Bronchial epithelial cell (primary cell): ENCODE measurements around the gene SRRD. TPM values are rescaled to one million over a fixed set of nuclear protein-coding genes. Genes with fewer than 3 reads are reported as not detected.
"Not testable (repeated sequence)": the region's sequence is repeated elsewhere in the genome, so short reads cannot be mapped to it uniquely, and the experiment has no call there.

Experiments used
- DNase-seq: peaks from one replicate; pipeline ENCODE4 v3.0.0-alpha.2; 2010; ENCODE audit warnings: low read depth
- FAIRE-seq: peaks from 2 replicates; lab custom pipeline; 2011; peaks lifted over from hg19 to GRCh38; lab: Jason Lieb, UNC
- H3K27me3 ChIP-seq: 2 replicates; pipeline ENCODE4 v1.5.1; 2011; ENCODE audit warnings: low read length; ENCODE audit not compliant: control insufficient read depth, insufficient read depth
- H3K36me3 ChIP-seq: 2 replicates; pipeline ENCODE4 v1.5.1; 2011; ENCODE audit warnings: low read length; ENCODE audit not compliant: control insufficient read depth, insufficient read depth
- H3K4me3 ChIP-seq: 2 replicates; pipeline ENCODE4 v1.5.1; 2011; ENCODE audit warnings: mild to moderate bottlenecking, low read depth, low read length, control low read depth
- total RNA-seq: library from RNA; depleted of rRNA; stranded (reverse); fragments of >200 nt; gene quantifications from 2 replicates; pipeline ENCODE4 v1.2.1, GENCODE V29; 2014
- TF ChIP-seq, protein P1 (sequence below): IDR thresholded peaks from 2 replicates; pipeline ENCODE4 v1.5.1; 2011; ENCODE audit warnings: mild to moderate bottlenecking, moderate library complexity, low read length, control low read depth, inconsistent platforms; ENCODE audit not compliant: insufficient read depth, severe bottlenecking

The SRRD gene
- total RNA-seq = 13.3 and 26.6 TPM in 2 replicates

DNA sequence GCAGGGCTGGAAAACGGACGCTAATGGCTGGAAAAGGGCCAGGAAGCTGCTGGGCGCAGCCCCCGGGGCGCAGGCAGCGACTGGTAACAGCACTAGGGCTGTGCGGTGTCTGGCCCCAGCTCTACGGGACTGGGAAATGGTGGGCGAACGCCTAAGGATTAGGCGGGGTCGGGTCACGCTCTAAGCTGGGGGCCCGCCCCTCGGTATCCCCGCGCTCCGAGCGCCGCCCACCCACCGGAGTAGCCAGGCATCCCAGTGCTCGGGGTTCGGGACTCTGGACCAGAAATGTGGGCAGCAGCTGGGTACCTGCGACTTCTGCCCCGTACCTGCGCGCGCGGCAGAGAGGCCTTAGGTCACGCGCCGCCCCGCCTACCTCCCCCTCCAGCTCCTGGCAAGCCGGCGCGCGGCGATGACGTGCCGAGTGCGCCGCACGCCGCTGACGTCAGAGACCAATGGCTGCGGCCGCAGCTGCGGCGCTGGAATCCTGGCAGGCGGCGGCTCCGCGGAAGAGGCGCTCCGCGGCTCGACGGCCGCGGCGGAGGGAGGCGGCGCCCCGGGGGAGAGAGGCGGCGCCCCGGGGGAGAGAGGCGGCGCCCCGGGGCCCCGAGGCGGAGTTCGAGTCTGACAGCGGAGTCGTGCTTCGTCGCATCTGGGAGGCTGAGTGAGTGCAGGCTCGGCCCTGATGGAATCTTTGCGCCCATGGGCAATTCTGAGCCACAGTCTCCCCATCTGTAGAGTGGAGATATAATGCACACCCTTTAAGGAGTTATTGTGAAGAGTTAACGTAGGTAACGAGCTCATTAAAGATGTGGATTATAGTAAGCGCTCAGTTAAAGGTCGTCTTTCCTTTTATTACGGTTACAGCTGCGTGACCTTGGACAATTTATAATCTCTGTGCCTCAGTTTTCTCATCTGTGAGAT is at the start of gene SRRD, which contains the start of gene HPS4:
Gene SRRD, plus strand, starts transcription at position 439 of the 921 bp plus-strand sequence. Its CDS starts 14 bp downstream, at position 453.
Gene HPS4, minus strand, starts transcription at position 345 of the 921 bp plus-strand sequence. CDS start 2,021 bp downstream, outside the sequence.
- no peak for FAIRE-seq
- DNase-seq = peak; percentile 67
- H3K27me3 ChIP-seq = no peaks in the 10 kb centered on the region
- peaks cover 7% of the 10 kb centered on the region for H3K36me3 ChIP-seq
- TF ChIP-seq, protein P1, sequence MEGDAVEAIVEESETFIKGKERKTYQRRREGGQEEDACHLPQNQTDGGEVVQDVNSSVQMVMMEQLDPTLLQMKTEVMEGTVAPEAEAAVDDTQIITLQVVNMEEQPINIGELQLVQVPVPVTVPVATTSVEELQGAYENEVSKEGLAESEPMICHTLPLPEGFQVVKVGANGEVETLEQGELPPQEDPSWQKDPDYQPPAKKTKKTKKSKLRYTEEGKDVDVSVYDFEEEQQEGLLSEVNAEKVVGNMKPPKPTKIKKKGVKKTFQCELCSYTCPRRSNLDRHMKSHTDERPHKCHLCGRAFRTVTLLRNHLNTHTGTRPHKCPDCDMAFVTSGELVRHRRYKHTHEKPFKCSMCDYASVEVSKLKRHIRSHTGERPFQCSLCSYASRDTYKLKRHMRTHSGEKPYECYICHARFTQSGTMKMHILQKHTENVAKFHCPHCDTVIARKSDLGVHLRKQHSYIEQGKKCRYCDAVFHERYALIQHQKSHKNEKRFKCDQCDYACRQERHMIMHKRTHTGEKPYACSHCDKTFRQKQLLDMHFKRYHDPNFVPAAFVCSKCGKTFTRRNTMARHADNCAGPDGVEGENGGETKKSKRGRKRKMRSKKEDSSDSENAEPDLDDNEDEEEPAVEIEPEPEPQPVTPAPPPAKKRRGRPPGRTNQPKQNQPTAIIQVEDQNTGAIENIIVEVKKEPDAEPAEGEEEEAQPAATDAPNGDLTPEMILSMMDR = no peak
- peak within 1 kb of the TSS; percentile 85 for H3K4me3 ChIP-seq

DNA sequence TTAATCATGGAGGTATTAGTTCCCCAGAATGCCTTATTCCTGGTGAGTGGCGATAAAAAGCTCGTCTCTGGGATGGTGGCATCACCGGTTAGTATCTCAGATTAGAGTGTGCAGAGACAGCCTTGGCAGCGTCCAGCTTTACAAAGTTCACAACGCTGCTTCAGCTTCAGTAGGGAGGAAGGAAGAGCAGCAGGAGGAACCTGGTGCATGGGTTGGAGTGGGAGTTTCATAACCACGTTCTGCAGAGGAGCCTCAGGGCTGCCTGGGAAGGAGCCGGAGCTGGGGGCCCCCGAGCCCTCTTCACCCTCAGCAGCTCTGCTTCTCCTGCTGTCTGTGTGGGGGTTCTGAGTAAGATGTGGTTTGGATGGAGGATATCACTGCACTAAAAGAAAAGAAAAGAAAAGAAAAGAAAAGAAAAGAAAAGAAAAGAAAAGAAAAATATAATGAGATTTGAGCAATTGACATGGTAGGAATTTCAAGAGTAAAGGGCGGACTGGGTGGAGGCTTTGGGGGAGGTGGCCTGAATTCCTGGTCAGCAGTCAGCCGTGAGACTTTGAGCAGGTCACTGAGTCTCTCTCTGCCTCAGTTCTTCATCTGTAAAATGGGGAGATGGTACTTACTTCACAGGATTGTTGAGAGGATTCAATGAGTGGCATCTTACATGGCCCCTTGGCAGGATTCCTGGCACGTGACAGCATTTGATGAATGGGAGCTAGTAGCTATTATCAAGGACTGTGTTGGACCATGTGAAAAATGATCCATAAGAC is 48.2 kb upstream of the SRRD start:
- no peaks in the 10 kb centered on the region for H3K27me3 ChIP-seq
- FAIRE-seq (no peak), DNase-seq (no peak)
- TF ChIP-seq, protein P1 = no peak
- no peaks in the 10 kb centered on the region for H3K36me3 ChIP-seq
- H3K4me3 ChIP-seq = no peak overlapping the region

DNA sequence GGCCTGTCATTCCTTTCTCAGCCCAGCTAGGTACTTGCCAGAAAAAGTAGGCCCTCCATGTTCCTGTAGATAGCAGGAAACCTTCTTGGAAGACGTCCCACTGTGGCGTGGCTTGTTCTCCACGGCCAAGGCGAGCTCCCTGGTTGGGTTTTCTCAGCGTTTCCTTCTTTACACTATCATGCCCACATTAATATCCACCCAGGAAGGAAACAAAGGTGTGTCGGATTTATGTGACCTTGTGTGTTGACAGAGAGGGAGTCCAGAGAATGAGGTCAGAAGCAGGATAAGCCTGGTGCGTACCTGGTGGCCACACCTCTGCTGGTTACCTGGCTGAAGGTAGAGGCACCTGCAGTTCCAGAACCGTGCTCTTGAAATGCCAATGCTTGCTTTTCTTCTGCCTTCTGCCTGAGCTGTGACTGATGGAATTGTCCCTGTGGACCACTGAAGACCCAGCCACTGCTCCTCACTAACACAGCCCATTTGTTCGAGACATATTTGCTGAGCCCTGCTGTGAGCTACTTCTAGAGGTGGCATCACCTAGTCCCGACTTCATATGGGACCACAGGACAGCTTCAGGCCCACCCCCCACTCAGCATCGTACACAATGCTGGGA is 46.7 kb upstream of the SRRD start:
- FAIRE-seq (peak; percentile 55), DNase-seq (peak; percentile 28)
- Histone ChIP-seq H3K27me3 (no peaks in the 10 kb centered on the region), H3K36me3 (no peaks in the 10 kb centered on the region), H3K4me3 (no peak overlapping the region)
- TF ChIP-seq, protein P1 = no peak

- TF ChIP-seq, protein P1 = no peak
- H3K27me3 ChIP-seq = no peaks in the 10 kb centered on the region
- no peak for DNase-seq
- H3K36me3 ChIP-seq = no peaks in the 10 kb centered on the region
- FAIRE-seq = no peak
- H3K4me3 ChIP-seq = no peak overlapping the region
Measured at GRCh38 chr22:26437694-26438392, 45.8 kb upstream of the SRRD start.

- H3K27me3 ChIP-seq, DNase-seq, H3K36me3 ChIP-seq, FAIRE-seq, H3K4me3 ChIP-seq: not testable (repeated sequence)
Measured at GRCh38 chr22:26438776-26439175, 44.9 kb upstream of the SRRD start.
